Measurements from ENCODE around the gene PFKFB4. TPM values are rescaled to one million over a fixed set of nuclear protein-coding genes. Genes with fewer than 3 reads are reported as not detected.
A peak's percentile ranks its signal among the peaks of the same experiment; 100 is the strongest.

Gene PFKFB4
- total and polyA plus RNA-seq, 10 of the 15 experiments (the other 5 are each of a cell fraction or from before 2014, with no cell fraction given), result 0.37 to 89.1 (median 5.2) TPM

DNA sequence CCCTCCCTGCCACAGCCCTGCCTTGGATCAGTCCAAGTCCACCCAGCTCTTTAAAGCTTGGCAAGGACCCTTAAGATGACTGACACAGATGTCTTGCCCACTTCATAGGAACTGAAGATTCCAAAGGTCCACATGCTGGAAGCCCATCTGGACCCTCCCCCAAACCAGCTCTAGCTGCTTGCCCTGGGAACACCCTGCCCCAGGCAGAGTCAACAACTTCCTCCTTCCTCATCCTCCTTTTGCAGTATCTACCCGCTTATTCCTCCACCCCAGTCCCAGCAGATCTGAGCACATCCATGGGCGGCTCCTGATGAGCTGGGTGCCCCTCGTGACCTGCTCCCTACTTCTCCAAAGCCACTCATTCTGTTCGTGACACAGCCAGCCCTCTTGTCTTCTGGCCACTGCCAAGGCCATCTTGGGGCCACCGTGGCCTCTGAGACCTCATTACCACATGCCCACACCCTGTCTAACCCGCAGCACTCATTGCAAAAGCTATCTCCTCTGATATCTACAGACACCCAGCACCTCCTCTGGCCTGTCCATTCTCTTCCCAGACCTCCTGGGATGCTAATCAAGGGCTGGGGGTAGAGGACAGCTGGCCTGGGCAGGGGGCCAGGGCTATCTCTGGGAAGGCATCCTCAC is 2.0 kb upstream of the PFKFB4 start:
- 35% methylated on average over 6 of the region's 6 CpGs for WGBS (ENCODE audit: insufficient coverage, insufficient replicate concordance, low lambda C conversion rate, missing lambda C conversion rate)
- SMC1A ChIA-PET (ENCODE audit: uncharacterized antibody, unreplicated experiment), result interaction anchor here (1.0 to 4.9 kb wide), 7 partner anchors 43 to 158 kb away, joined by 3 to 28 read pairs (median 4); partner anchors contain the start of genes CCDC51 and CELSR3

More for the DNA sequence above, 2.0 kb upstream of the PFKFB4 start:
- peak overlapping the region; percentile 33; the same call in 1 of the 2 replicates for H2AFZ ChIP-seq (ENCODE audit: control insufficient read depth, low read depth, low read length)
- H3K27ac ChIP-seq (ENCODE audit: control insufficient read depth, insufficient read depth), result no peak overlapping the region
- no peak for FAIRE-seq
- peaks cover 29% of the 10 kb centered on the region for H3K79me2 ChIP-seq (ENCODE audit: control insufficient read depth, insufficient read depth, low read length)
- in situ Hi-C loops (cut with MboI), result no loop called here
- no peaks in the 10 kb centered on the region; the same call in 1 of the 2 replicates for H4K20me1 ChIP-seq (ENCODE audit: control insufficient read depth, insufficient read depth)
- no peaks in the 10 kb centered on the region for H3K27me3 ChIP-seq (replicated peaks in 1 of 2; ENCODE audit: control insufficient read depth in 2 of 2, insufficient read depth in 2 of 2, low read length in 1 of 2)
- intact Hi-C loops (cut with micrococcal nuclease; ENCODE audit: unreplicated experiment), result loop anchor here (5.0 kb wide), 3 partner anchors 111 to 326 kb away; partner anchors contain the start of gene ATRIP
- no peak for DNase-seq (ENCODE audit: low read depth, low spot score)
- peaks cover 0 to 2% of the 10 kb centered on the region in 2 experiments; a peak in 2 of 4 replicates for H3K36me3 ChIP-seq (ENCODE audit: control insufficient read depth in 2 of 2, insufficient read depth in 2 of 2, low read length in 1 of 2)
- BruUV-seq (replicated peaks), result no TSS peak
- ChIA-PET POLR2A (interaction anchor here (0.6 to 7.1 kb wide), 2 partner anchors 89 to 121 kb away, joined by 7 to 91 read pairs; a partner anchor contains a TSS), CTCF (interaction anchor here (0.8 to 16.3 kb wide), 15 partner anchors 10 to 474 kb away, joined by 3 to 239 read pairs (median 5); partner anchors contain the start of genes ATRIP, CCDC51, SLC26A6 and TMA7), RAD21 (ENCODE audit: unreplicated experiment) (interaction anchor here (0.8 to 6.8 kb wide), 13 partner anchors 9 to 370 kb away, joined by 3 to 37 read pairs (median 4); partner anchors contain the start of genes CCDC51, CDC25A, SLC26A6 and TMA7)
- H3K4me1 ChIP-seq (ENCODE audit: control insufficient read depth, insufficient read depth, low read length), result peaks cover 47% of the 10 kb centered on the region
- TF ChIP-seq SREBF1 (IDR thresholded peaks at IDR 0.05; ENCODE audit: low read length), result no peak
- 0 out of 2 replicates have a peak, but pooled peaks have one; percentile 9 for TF ChIP-seq DPF2 (IDR thresholded peaks at IDR 0.05)
- no peak for TF ChIP-seq CREB1 (IDR thresholded peaks at IDR 0.05; ENCODE audit: low read depth)
- TF ChIP-seq SRF (IDR thresholded peaks at IDR 0.05; ENCODE audit: low read depth in 2 of 2, low read length in 2 of 2), result no peak
- TF ChIP-seq EP300 (IDR thresholded peaks at IDR 0.05; ENCODE audit: borderline replicate concordance in 1 of 2, control insufficient read depth in 1 of 2, low read depth in 2 of 2, low read length in 2 of 2), result no peak
- TF ChIP-seq HDGF (IDR thresholded peaks at IDR 0.05), result peak; percentile 17
- no peak for TF ChIP-seq YBX1 (IDR thresholded peaks at IDR 0.05)
- TF ChIP-seq, protein P1, sequence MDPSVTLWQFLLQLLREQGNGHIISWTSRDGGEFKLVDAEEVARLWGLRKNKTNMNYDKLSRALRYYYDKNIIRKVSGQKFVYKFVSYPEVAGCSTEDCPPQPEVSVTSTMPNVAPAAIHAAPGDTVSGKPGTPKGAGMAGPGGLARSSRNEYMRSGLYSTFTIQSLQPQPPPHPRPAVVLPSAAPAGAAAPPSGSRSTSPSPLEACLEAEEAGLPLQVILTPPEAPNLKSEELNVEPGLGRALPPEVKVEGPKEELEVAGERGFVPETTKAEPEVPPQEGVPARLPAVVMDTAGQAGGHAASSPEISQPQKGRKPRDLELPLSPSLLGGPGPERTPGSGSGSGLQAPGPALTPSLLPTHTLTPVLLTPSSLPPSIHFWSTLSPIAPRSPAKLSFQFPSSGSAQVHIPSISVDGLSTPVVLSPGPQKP (IDR thresholded peaks at IDR 0.05; ENCODE audit: low read depth, low read length), result no peak
- TF ChIP-seq SUPT20H (IDR thresholded peaks at IDR 0.05; ENCODE audit: borderline replicate concordance, control insufficient read depth, low read depth, low read length), result no peak
- TF ChIP-seq ATF7 (IDR thresholded peaks at IDR 0.05; ENCODE audit: low read depth), result no peak
- TF ChIP-seq PML (IDR thresholded peaks at IDR 0.05; ENCODE audit: low read length), result no peak
- TF ChIP-seq EZH2 (IDR thresholded peaks at IDR 0.05; ENCODE audit: borderline replicate concordance, control insufficient read depth, low read depth, low read length), result no peak
- no peak for TF ChIP-seq RUNX3 (IDR thresholded peaks at IDR 0.05; ENCODE audit: low read length)
- TF ChIP-seq, protein P2, sequence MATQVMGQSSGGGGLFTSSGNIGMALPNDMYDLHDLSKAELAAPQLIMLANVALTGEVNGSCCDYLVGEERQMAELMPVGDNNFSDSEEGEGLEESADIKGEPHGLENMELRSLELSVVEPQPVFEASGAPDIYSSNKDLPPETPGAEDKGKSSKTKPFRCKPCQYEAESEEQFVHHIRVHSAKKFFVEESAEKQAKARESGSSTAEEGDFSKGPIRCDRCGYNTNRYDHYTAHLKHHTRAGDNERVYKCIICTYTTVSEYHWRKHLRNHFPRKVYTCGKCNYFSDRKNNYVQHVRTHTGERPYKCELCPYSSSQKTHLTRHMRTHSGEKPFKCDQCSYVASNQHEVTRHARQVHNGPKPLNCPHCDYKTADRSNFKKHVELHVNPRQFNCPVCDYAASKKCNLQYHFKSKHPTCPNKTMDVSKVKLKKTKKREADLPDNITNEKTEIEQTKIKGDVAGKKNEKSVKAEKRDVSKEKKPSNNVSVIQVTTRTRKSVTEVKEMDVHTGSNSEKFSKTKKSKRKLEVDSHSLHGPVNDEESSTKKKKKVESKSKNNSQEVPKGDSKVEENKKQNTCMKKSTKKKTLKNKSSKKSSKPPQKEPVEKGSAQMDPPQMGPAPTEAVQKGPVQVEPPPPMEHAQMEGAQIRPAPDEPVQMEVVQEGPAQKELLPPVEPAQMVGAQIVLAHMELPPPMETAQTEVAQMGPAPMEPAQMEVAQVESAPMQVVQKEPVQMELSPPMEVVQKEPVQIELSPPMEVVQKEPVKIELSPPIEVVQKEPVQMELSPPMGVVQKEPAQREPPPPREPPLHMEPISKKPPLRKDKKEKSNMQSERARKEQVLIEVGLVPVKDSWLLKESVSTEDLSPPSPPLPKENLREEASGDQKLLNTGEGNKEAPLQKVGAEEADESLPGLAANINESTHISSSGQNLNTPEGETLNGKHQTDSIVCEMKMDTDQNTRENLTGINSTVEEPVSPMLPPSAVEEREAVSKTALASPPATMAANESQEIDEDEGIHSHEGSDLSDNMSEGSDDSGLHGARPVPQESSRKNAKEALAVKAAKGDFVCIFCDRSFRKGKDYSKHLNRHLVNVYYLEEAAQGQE (IDR thresholded peaks at IDR 0.05; ENCODE audit: low read depth, low read length), result no peak
- H3K4me3 ChIP-seq, result no peak overlapping the region
- no peak overlapping the region for H3K9ac ChIP-seq (ENCODE audit: control insufficient read depth, insufficient read depth, low read length)
- no peak for ATAC-seq
- H3K4me2 ChIP-seq (ENCODE audit: control insufficient read depth, insufficient read depth), result no peak overlapping the region; the same call in 1 of the 2 replicates
- H3K9me3 ChIP-seq (replicated peaks; ENCODE audit: control insufficient read depth, insufficient read depth, low read length), result no peaks in the 10 kb centered on the region
